GM21723 (cell line): Measurements from ENCODE around the gene LCE3C.
"Not testable (repeated sequence)": the region's sequence is repeated elsewhere in the genome, so short reads cannot be mapped to it uniquely, and the experiment has no call there.

ENCODE experiments used
- ATAC-seq: cut with Tn5 transposase; IDR thresholded peaks from one replicate; pipeline ENCODE4 v1.9.1; 2021; ENCODE audit warnings: mild to moderate bottlenecking, moderate library complexity; ENCODE audit not compliant: unreplicated experiment

LCE3C gene, protein sequence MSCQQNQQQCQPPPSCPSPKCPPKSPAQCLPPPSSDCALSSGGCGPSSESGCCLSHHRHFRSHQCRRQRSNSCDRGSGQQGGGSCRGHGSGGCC

DNA sequence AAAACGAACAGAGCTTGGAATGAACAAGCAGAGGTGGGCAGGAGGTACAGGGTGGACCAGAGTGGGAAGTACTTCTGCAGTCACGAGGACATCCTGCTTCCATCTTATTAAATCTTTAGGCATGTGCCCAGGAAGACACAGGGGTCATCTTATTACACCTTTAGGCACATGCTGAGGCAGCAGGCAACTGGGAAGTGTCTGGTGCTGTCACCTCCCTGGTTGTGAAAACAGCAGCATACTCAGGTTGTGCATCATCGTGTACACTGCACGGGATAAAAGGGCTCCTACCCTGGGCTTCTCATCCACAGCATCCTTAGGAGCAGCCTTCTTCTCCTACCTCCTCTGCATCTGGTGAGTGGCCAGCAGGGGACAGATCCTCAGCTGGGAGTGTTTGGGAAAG, at the start of gene LCE3C:
LCE3C (plus strand) TSS at position 301 of the 400 bp plus-strand sequence. CDS start 498 bp downstream, outside the sequence.
- ATAC-seq: no peak

DNA sequence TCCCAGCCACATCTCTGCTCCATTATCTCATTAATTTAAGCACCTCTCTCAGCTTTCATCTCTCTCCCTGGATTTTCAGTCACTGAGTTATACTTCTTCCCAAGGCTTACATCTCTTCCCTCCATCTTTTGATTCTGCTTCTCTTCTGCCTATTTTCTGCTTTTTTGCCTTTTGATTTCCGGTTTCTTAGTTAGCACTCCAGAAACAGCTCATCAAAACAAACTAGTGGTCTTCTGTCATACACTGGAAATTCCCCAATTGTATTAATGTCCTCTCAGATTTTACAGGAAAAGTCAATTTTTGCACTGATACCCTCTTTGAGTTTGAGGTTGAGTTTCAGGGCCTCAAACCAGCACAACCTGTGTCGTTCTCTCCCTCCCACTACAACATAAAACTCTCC, 34.9 kb upstream of the LCE3C start:
- ATAC-seq: no peak

DNA sequence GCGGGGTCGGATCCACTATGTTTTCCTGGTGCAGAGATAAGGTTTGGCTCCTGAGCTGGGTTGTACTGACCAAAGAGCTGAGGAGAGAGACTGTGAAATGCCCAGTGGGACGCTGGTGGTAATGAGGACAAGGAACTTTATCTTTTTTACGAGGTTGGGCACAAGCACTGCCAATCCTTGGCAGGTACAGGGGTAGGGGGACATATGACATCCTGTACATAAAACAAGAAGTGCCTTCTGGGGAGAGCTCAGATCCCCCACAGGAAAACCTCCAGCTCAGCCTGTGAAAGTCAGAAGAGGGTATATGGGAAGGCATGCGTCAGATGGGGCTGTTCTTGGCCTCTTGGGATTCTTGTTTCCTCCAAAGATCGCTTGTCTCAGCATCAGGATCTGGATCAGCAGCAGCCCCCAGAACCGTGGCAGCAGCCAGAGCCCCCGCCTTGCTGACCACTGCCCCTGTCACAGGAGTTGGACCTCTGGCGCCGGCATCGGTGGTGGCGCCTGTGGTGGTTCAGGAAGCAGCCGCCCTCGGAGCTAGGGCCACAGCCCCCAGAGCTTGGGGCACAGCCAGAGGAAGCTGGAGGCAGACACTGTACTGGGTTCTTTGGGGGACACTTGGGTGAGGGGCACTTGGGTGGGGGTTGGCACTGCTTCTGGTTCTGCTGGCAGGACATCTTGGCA, 34.4 kb upstream of the LCE3C start:
- ATAC-seq: no peak

DNA sequence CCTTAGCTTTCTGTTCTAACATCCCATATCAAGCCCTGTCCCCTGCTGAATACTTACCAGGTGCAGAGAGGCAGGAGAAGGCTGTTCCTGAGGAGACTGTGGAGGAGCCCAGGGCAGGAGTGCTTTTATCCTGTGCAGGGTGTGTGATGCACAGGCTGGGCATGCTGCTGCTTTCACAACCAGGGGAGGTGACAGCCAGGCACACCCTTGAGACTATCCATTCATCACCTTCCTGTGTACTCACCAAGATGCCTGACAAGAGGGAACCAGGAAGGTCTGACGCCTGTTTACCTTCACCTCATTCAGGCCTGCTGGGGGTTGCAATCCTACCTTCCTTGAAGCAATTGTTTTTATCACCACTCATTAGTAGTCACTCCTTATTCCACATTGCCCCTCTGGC, 33.4 kb upstream of the LCE3C start, which contains the start of gene LCE3E:
LCE3E (minus strand) TSS at position 100 of the 400 bp plus-strand sequence. CDS start 572 bp downstream, outside the sequence.
- ATAC-seq: no peak

DNA sequence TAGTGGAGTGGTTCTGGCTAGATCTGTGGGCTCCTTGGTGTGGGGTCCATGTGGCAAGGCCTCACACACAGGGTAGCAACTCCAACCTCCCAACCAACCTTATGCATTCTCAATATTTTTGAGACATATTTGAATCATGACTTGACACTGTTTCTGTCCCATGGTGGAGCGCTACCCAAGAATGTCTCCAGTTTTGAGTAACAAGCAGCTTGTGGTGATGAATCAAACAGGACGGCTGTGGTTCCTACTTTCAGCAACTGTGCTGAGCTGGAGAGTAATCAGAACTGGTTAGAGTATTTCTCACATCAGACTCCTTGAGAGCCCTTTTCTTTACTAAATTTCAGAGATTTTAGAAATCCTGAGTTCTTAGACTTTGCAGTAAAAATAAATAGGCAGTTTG, 22.9 kb upstream of the LCE3C start:
- no peak for ATAC-seq

DNA sequence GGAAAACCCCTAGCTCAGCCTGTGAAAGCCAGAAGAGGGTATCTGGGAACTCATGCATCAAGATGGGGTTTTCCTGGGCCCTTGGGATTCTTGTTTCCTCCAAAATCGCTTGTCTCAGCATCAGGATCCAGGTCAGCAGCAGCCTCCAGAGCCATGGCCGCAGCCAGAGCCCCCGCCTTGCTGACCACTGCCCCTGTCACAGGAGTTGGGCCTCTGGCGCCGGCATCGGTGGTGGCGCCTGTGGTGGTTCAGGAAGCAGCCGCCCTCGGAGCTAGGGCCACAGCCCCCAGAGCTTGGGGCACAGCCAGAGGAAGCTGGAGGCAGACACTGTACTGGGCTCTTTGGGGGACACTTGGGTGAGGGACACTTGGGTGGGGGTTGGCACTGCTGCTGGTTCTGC, 20.5 kb upstream of the LCE3C start:
- not testable (repeated sequence) for ATAC-seq

DNA sequence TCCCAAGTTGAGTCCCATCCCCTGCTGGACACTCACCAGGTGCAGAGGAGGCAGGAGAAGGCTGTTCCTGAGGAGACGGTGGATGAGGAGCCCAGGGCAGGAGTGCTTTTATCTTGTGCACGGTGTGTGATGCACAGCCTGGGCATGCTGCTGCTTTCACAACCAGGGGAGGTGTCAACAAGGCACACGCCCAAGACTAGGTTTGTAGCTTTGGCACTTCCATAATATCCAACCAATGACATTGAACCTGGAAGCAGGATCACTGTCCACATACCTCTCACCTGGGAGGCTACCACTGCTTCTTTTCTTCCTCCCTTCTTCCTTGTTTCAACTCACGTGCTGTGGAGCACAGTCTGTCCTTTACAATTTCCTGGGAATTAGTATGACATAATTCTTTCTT, 19.6 kb upstream of the LCE3C start, which contains the start of gene LCE3D:
LCE3D (minus strand) TSS at position 84 of the 400 bp plus-strand sequence. CDS start 580 bp downstream, outside the sequence.
- no peak for ATAC-seq

DNA sequence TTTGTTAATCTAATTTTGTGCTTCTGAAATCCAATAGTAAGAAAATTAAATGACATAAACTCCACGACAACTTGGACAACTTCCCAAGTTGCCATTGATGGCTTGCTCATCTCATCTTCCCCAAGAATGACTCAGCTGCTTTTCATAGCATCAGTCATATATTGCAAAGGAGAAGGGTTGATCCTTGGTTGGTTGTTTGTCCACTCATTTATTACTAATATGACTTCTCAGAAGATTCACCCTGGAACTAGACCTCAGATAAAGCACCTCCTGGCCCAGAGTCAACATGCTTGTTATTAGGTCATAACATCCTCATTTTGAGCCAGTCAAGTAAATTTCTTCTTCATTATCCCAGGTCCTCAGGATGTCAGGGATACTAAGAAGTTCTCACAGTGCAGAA, 17.4 kb upstream of the LCE3C start:
- no peak for ATAC-seq

DNA sequence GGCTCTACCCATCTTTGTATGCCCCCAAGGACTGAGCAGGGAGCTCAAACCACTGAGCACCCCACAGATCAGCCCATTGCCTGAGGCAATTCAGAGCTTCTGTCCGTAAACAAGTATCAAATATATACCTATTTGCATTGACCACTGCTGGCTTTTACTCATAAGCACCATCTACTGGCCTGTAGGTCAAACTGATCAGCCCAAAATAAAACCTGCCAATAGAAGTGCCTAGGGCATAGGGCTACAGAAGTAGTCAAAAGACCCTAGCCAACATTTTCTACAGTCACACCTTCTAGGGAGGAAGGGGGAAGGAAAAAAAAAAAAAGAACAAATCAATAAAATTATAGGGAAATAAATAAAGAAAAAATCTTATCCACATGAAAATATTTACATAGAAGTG, 14.4 kb upstream of the LCE3C start:
- no peak for ATAC-seq

DNA sequence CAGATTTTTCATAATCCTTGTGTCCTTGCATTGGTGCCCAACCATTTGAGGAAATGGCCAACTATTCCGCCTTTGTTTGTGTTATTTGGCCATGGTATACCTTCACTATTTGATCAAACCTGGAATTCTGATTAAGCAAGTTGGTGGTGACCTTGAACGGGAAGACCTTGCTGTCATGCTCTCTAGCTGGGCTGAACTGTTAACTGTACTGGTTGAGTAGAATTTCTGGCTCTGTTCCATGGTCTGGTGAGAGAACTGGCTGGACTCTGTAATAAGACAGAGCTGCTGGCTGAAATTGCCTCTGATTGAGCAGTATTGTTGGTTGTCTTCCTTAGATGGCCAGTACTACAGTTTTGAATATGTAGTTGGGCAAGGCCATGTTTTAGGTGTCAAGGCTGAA, 3.0 kb upstream of the LCE3C start:
- ATAC-seq: no peak

DNA sequence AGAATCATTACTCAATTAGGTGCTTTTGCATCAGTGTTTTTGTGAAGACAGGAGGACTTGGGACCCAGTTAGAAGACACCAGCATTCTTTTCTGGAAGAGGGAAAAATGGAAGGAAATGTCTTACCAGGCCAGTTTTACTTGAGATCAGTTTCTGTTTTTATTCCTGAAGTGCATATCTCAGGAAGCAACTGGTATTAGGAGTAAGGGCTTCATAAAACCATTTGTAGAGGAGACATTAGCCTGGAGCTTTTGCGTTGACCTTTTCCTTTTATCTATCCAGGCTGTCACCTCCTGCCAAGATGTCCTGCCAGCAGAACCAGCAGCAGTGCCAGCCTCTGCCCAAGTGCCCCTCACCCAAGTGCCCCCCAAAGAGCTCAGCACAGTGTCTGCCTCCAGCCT, 13.5 kb downstream of the LCE3C start, which contains the start of gene LCE3B:
LCE3B (plus strand) TSS at position 301 of the 400 bp plus-strand sequence; CDS start at position 301, 0 bp downstream.
- ATAC-seq: no peak

DNA sequence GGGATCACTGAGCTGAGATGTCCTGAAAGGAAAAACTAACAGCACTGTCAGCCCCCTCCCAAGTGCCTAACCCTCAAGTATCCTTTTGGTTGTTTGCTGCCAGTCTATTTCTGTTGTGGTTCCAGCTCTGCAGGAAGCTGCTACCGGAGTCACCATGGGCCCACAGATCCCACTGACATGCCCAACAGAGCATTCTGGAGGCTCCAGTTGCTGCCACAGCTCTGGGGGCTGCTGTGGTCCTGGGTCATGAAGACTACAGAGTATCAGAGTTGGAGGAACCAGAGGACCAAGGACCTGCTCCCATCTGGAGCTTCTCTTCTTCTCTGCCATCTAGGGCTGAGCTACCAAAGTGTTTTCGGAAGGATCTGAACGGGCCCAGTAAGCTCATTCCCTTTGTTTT, 22.0 kb downstream of the LCE3C start:
- no peak for ATAC-seq

DNA sequence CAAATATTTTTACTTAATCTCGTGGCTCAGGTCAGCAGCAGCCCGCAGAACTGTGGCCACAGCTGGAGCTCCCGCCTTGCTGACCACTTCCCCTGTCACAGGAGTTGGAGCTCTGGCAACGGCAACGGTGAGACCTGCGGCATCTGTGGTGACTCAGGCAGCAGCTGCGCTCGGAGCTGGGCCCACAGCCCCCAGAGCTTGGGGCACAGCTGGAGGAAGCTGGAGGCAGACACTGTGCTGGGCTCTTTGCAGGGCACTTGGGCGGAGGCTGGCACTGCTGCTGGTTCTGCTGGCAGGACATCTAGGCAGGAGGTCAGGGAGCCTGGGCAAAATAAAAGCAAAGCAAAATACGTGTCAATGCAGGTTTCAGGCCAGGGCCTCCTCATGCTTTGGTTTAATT, 22.8 kb downstream of the LCE3C start, which contains the start of gene LCE3A:
LCE3A (minus strand) TSS at position 301 of the 400 bp plus-strand sequence; CDS start at position 301, 0 bp downstream.
- no peak for ATAC-seq

DNA sequence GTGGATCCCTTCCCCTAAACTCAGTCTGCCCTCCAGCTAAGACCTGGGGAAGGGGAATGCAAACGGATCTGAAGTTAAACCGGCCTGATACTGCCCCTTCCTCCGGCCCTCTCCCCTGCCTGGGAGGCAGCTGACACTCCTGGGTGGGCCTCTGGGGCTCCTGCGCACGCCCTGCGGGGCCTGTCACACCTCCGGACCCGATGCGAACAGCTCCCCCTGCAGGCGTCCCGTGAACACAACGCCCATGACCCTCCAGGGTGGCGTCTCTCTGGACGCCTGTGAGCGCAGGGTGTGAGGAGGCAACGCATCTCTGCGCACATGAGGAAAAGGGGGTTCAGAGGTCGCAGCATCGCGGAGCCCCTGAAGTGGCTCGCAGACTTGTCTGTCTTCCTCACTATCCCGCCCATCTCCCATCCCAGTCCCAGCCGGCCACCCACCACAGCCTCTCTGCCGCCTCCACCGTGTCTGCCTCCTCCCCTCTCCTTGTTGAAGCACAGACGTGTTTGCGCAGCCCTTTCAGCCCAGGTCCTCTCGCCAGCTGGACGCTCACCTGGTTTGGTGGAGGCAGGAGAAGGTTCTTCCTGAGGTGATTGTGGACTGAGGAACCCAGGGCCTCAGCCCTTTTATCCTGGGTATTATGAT, 23.3 kb downstream of the LCE3C start:
- no peak for ATAC-seq

DNA sequence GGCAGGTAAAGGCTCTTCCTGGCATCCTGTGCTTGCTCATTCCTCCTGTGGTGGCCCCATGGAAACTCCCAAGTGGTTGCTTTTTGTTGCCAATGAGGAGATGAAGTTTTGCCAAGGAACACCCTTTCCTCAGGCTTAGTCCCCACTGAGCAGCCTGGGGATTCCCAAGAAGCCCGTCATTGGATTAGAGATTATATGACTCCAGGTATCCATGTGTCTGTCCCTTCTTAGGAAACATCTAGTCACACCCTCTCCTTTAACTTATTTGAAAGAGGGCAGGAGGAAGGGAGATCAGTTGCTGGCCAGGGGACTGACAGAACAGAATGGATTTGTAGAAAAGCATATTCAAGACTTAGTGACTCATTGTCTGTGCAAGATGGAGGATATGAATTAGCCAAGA, 26.7 kb downstream of the LCE3C start:
- no peak for ATAC-seq

DNA sequence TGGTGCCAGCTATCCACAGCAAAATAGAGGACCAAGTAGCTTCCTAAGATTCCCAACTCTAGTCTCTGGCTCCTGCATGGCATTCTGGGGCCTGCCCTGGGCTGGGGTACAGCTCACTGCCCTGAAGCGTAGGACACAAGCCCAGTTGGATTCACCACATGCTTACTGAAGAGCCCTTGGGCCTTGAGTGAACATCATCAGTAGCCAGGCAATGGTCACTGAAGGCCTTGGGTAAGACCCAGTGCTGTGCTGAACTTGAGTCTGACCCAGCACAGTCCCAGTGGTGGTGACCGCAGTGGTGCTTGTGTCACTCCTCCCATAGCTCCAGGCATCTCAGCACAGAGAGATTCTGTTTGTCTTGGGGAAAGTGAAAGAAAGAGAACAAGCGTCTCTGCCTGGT, 30.6 kb downstream of the LCE3C start:
- no peak for ATAC-seq

DNA sequence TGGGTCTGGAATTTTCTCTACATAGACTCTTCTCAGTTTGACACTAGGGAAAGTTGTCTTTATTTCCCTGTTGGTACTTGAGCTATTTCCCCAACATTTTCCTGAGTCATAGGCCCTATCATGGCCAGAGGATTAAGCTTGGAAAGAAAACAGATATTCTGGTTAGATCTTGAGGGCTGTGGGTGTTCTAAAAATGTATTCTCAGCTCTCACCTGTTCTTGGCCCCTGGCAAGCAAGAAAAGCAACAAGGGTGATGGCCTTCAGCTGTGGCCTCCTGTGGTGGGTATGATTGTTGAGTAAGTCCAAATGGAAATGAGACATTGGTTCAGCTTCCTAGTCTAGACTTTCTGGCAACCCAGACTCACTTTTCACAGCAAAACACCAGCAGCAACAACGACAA, 40.3 kb downstream of the LCE3C start:
- no peak for ATAC-seq

DNA sequence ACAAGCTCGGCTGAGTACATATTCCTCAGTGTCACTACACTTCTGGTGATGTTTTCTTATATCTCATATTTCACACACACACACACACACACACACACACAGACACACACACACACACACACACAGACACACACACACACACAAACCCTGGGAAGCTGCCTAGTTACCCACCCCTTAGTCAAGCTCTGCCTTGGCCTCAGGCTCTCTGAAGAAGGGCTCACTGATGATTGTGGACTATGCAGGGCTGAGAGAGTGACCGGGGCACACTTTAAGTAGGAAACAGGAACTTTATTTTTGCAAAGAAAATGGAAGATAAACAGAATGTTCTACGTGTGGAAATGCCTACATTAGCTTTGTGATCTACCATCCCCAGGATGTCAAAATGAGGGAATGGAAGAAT, 43.9 kb downstream of the LCE3C start:
- no peak for ATAC-seq

DNA sequence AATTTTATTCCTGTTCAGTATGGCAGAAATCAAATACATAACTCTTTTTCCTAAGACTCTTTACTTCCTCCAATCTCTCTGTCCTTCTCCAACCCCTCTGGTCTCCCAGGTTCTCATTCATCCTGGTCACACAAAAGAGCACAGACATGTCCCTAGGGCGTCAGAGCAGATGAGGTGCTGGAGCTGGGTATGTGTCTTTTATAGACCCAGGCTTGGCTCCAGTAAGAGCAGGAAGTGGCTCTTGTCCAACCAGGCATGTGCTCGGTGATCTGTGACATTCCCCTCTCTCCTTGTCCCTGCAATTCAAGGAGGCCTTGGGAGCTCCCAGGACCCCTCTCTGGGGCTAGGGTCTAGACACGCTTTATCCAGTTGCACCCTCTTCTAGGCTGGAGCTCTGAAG, 45.1 kb downstream of the LCE3C start:
- no peak for ATAC-seq

DNA sequence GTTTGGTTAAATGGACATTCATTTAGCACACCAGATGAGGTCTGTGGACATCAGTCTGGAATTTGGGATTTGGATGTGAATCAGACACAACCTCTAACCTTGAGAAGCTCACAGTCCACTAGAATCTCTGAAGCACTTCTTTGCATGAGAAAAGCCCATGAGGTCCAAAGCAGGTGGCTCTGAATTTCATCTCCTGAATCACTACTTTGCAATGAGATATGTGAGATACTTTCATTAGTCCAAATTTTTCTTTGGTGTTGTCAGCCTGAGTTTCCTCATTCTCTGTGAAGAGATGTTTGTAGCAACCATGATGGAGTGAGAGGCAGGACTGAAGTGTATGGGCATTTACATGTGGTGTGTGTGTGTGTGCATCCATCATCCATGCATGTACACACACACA, 46.6 kb downstream of the LCE3C start:
- no peak for ATAC-seq
